ENCODE data around the gene NAPSA.

The NAPSA gene

DNA sequence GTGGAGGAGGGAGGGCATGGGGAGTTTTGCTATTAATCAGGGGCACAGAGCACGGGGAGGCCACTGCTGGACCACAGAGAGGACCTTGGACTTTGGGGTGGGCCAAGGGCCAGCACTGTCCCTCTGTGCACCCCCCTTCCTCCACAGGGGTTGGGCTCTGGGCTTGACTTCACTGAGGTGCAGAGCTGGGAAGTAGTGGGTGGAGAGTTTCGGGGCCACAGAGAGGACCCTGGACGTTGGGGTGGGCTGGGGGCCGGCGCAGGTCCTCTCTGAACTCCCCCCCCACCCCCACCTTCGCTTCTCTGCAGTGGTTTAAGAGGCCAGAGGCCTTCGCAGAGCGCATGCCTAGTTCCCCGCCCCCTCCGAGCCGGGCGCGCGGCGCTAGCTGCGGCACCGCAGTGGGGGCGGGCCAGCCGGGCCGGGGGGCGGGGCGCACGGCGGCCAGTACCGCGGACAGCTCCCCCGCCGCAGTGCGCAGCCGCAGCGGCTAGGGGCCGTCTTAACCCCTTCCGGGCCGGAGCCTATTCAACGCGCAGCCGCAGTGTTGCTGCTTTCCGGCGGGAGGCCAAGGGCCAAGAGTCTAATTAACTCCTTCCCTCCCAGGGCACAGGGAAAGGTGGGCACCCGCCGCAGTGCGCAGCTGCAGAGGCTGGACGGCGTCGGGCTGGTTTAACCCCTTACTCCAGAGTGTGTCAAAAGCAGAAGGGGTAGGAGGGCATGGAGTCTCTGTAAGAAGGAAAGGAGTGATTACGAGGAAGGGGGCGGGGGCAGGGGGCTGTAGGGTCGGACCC, 39.9 kb downstream of the NAPSA start:
- no peak overlapping the region for H3K4me3 ChIP-seq (ENCODE audit: insufficient read depth, low read depth, low read length, poor library complexity, severe bottlenecking)
- H3K9me3 ChIP-seq (ENCODE audit: control insufficient read depth, low read length) = no peaks in the 10 kb centered on the region
- no peak overlapping the region for H3K27ac ChIP-seq (ENCODE audit: insufficient read depth, low read length, poor library complexity, severe bottlenecking)
- no peaks in the 10 kb centered on the region for H3K36me3 ChIP-seq (ENCODE audit: control insufficient read depth, insufficient read depth, low read length)
- DNase-seq = peak; percentile 38 to 45 (median 44)
- peaks cover 20% of the 10 kb centered on the region for H3K4me1 ChIP-seq (ENCODE audit: control insufficient read depth, insufficient read depth, low read length, poor library complexity, severe bottlenecking)
- peaks cover 37% of the 10 kb centered on the region for H3K27me3 ChIP-seq (replicated peaks; ENCODE audit: control insufficient read depth, insufficient read depth, low read length, poor library complexity, severe bottlenecking)

DNA sequence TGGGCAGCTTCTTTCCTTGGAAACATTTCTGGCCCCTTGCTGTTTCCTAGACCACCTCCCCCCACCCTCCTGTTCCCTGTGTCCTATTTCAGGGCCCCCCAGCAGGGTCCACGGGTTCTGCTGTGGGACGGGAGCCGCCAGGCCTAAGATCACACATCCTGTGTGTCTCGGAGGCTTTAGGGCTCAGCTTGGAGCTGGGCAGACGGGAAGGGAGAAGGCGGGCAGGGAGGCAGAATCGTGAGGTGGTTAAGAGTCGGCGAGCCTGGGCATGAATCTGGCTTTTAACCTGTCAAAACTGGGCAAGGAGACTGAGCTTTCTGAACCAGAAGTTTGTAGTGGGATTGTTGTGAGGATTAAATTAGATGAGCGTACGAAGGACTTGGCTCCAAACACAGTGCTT, 41.1 kb downstream of the NAPSA start:
- no peaks in the 10 kb centered on the region for H3K9me3 ChIP-seq (ENCODE audit: control insufficient read depth, low read length)
- no peak for DNase-seq
- no peaks in the 10 kb centered on the region for H3K36me3 ChIP-seq (ENCODE audit: control insufficient read depth, insufficient read depth, low read length)
- H3K4me3 ChIP-seq (ENCODE audit: insufficient read depth, low read depth, low read length, poor library complexity, severe bottlenecking) = no peak overlapping the region
- peaks cover 11% of the 10 kb centered on the region for H3K4me1 ChIP-seq (ENCODE audit: control insufficient read depth, insufficient read depth, low read length, poor library complexity, severe bottlenecking)
- H3K27ac ChIP-seq (ENCODE audit: insufficient read depth, low read length, poor library complexity, severe bottlenecking) = no peak overlapping the region
- peaks cover 25% of the 10 kb centered on the region for H3K27me3 ChIP-seq (replicated peaks; ENCODE audit: control insufficient read depth, insufficient read depth, low read length, poor library complexity, severe bottlenecking)

DNA sequence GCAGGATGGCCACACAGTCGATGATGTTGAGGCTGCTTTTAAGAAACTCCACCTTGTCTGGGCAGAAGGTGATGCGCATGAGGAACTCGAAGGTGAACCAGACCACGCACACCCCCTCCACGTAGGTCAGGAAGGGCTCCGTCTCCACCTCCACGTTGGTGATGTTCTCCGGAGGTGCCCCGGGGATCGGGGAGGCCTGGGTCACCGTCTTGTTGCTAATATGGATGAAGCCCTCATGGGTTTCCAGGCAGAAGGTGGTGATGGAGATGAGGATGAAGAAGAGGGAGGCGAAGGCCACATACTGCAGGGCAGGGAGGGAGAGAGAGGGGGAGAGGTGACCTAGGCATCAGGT, 41.7 kb downstream of the NAPSA start:
- Histone ChIP-seq H3K9me3 (ENCODE audit: control insufficient read depth, low read length) (no peaks in the 10 kb centered on the region), H3K4me1 (ENCODE audit: control insufficient read depth, insufficient read depth, low read length, poor library complexity, severe bottlenecking) (peaks cover 11% of the 10 kb centered on the region), H3K27ac (ENCODE audit: insufficient read depth, low read length, poor library complexity, severe bottlenecking) (no peak overlapping the region), H3K27me3 (replicated peaks; ENCODE audit: control insufficient read depth, insufficient read depth, low read length, poor library complexity, severe bottlenecking) (peaks cover 22% of the 10 kb centered on the region), H3K36me3 (ENCODE audit: control insufficient read depth, insufficient read depth, low read length) (no peaks in the 10 kb centered on the region), H3K4me3 (ENCODE audit: insufficient read depth, low read depth, low read length, poor library complexity, severe bottlenecking) (no peak overlapping the region)
- no peak for DNase-seq

DNA sequence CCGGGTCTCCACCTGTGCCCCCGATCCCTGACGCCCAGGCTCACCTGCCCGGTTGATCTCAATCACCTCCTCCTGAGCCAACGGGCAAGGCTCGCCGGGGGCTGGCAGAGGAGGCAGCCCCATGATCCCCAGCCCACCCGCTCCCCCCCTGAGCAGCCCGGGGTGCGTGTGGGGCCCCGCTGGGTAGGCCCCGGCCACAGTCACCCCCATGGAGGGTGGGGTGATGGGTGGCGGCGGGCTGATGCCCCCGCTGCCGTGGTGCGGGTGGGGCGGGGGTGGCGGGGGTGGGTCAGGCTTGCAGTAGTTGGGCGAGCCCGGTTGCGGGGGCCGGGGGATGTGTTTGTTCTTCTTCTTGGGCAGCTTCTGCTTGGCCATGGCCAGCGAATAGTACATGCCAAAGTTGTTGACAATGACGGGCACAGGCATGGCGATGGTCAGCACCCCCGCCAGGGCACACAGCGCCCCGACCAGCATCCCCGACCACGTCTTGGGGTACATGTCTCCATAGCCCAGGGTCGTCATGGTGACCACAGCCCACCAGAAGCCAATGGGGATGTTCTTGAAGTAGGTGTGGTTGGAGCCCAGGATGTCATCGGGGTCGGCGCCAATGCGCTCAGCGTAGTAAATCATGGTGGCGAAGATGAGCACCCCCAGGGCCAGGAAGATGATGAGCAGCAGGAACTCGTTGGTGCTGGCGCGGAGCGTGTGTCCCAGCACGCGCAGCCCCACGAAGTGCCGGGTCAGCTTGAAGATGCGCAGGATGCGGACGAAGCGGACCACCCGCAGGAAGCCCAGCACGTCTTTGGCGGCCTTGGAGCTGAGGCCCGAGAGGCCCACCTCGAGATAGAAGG, 42.3 kb downstream of the NAPSA start:
- no peak overlapping the region for H3K27ac ChIP-seq (ENCODE audit: insufficient read depth, low read length, poor library complexity, severe bottlenecking)
- H3K4me3 ChIP-seq (ENCODE audit: insufficient read depth, low read depth, low read length, poor library complexity, severe bottlenecking) = no peak overlapping the region
- no peaks in the 10 kb centered on the region for H3K9me3 ChIP-seq (ENCODE audit: control insufficient read depth, low read length)
- H3K4me1 ChIP-seq (ENCODE audit: control insufficient read depth, insufficient read depth, low read length, poor library complexity, severe bottlenecking) = peaks cover 11% of the 10 kb centered on the region
- H3K27me3 ChIP-seq (replicated peaks; ENCODE audit: control insufficient read depth, insufficient read depth, low read length, poor library complexity, severe bottlenecking) = peaks cover 22% of the 10 kb centered on the region
- no peaks in the 10 kb centered on the region for H3K36me3 ChIP-seq (ENCODE audit: control insufficient read depth, insufficient read depth, low read length)
- DNase-seq = no peak

DNA sequence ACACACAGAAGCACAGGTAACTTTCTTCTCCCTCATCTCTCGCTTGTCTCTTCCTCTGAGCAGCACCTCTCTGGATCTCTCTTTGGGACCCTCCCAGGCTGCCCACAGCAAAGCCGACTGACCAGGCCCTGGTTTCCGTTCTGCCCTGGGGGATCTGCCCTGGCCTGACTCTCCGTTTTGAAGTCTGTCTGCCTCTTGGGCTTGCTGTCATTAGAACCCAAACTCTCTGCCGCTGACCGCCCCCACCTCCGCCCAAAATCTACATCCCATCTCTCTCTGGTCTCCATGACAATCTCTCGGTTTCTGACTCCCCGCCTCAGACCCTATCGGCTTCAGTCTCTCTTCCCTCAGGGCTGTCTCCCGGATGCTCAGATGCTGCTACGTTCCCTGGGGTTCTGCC, 43.2 kb downstream of the NAPSA start:
- Histone ChIP-seq H3K27me3 (replicated peaks; ENCODE audit: control insufficient read depth, insufficient read depth, low read length, poor library complexity, severe bottlenecking) (peaks cover 15% of the 10 kb centered on the region), H3K4me3 (ENCODE audit: insufficient read depth, low read depth, low read length, poor library complexity, severe bottlenecking) (no peak overlapping the region), H3K27ac (ENCODE audit: insufficient read depth, low read length, poor library complexity, severe bottlenecking) (no peak overlapping the region), H3K9me3 (ENCODE audit: control insufficient read depth, low read length) (no peaks in the 10 kb centered on the region), H3K36me3 (ENCODE audit: control insufficient read depth, insufficient read depth, low read length) (no peaks in the 10 kb centered on the region), H3K4me1 (ENCODE audit: control insufficient read depth, insufficient read depth, low read length, poor library complexity, severe bottlenecking) (peaks cover 11% of the 10 kb centered on the region)
- no peak for DNase-seq

DNA sequence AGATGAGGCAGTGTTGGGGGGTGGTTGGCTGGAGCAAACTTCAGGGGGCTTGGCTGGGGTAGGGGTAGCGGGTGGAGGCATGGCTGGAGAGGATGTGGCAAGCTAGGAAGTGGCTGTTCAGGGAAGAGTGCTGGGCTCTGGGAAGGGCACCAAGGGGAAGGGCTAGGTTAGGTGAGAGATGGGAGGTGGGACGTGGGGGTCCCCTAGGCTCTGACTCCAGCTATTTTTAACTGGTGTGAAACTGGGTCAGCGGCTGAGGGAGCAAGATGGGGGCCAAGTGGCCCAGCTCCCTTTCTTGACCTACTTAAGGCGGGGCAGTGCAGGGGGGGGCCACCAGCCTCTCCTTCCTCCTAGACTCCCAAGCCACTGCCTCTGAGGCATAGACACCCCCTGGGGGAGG, 43.6 kb downstream of the NAPSA start:
- H3K36me3 ChIP-seq (ENCODE audit: control insufficient read depth, insufficient read depth, low read length) = no peaks in the 10 kb centered on the region
- H3K4me1 ChIP-seq (ENCODE audit: control insufficient read depth, insufficient read depth, low read length, poor library complexity, severe bottlenecking) = peaks cover 11% of the 10 kb centered on the region
- H3K27ac ChIP-seq (ENCODE audit: insufficient read depth, low read length, poor library complexity, severe bottlenecking) = no peak overlapping the region
- peaks cover 11% of the 10 kb centered on the region for H3K27me3 ChIP-seq (replicated peaks; ENCODE audit: control insufficient read depth, insufficient read depth, low read length, poor library complexity, severe bottlenecking)
- DNase-seq = no peak
- H3K4me3 ChIP-seq (ENCODE audit: insufficient read depth, low read depth, low read length, poor library complexity, severe bottlenecking) = no peak overlapping the region
- no peaks in the 10 kb centered on the region for H3K9me3 ChIP-seq (ENCODE audit: control insufficient read depth, low read length)

DNA sequence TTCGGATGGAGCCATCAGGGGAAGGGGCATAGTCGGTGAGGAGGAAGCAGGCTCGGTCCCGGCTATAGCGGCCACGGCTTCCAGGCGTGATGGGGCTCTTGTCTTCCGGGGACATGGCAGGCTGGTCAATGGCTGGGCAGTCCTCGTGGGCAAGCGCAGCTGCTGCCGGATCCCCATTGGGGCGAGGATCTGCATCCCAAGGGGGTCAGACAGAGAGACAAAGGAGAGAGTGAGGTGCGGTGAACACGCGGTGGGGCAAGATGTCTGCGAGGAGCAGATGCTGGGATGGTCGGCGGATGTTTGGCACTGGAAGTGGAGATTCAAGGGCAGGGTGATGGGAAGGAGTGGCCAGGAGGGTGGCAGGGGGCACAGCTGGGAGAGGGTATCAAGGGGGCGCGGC, 44.8 kb downstream of the NAPSA start:
- H3K4me1 ChIP-seq (ENCODE audit: control insufficient read depth, insufficient read depth, low read length, poor library complexity, severe bottlenecking) = peaks cover 3% of the 10 kb centered on the region
- no peaks in the 10 kb centered on the region for H3K36me3 ChIP-seq (ENCODE audit: control insufficient read depth, insufficient read depth, low read length)
- peaks cover 10% of the 10 kb centered on the region for H3K27me3 ChIP-seq (replicated peaks; ENCODE audit: control insufficient read depth, insufficient read depth, low read length, poor library complexity, severe bottlenecking)
- H3K9me3 ChIP-seq (ENCODE audit: control insufficient read depth, low read length) = no peaks in the 10 kb centered on the region
- no peak overlapping the region for H3K27ac ChIP-seq (ENCODE audit: insufficient read depth, low read length, poor library complexity, severe bottlenecking)
- no peak overlapping the region for H3K4me3 ChIP-seq (ENCODE audit: insufficient read depth, low read depth, low read length, poor library complexity, severe bottlenecking)
- DNase-seq = no peak

DNA sequence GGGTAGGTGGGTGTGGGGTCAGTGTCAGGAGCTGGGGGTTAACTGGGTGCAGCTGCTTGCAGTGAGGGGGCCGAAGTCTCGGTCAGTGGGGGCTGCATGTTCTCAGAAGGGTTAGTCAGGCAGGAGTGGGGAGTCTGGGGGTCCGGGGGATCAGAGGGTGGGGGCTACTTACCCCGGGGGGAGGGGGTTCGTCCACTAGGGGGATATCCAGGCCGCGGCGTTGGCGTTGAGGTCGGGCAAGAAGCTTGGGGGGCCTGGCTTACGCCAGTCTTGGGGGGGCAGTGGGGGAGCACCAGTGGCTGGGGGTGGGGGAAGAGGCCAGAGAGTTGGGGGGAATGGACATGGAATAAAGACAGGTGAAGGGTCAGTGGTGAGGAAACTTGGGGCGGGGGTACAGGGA, 45.4 kb downstream of the NAPSA start:
- Histone ChIP-seq H3K4me3 (ENCODE audit: insufficient read depth, low read depth, low read length, poor library complexity, severe bottlenecking) (no peak overlapping the region), H3K27ac (ENCODE audit: insufficient read depth, low read length, poor library complexity, severe bottlenecking) (no peak overlapping the region), H3K4me1 (ENCODE audit: control insufficient read depth, insufficient read depth, low read length, poor library complexity, severe bottlenecking) (peaks cover 5% of the 10 kb centered on the region), H3K36me3 (ENCODE audit: control insufficient read depth, insufficient read depth, low read length) (no peaks in the 10 kb centered on the region), H3K27me3 (replicated peaks; ENCODE audit: control insufficient read depth, insufficient read depth, low read length, poor library complexity, severe bottlenecking) (peaks cover 13% of the 10 kb centered on the region), H3K9me3 (ENCODE audit: control insufficient read depth, low read length) (no peaks in the 10 kb centered on the region)
- DNase-seq = no peak

DNA sequence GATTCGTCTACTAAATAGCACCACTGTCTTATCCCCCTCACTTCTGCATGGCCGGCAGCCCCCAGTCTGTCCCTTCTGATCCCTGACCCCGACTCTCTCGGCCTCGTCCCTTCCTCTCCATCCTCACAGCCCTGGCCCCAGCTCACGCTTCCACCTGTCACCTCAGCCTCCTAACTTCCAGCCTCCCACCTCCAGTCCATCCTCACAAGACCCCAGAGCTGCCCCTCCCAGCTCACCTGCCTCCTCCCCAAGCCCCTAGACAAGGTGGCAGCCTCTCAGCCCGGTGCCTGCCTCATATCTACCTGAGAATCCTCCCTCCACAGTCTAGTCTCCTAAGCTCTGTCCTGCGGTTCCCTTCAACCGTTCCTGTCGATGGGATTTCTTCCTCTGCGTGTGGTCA, 46.3 kb downstream of the NAPSA start:
- no peaks in the 10 kb centered on the region for H3K36me3 ChIP-seq (ENCODE audit: control insufficient read depth, insufficient read depth, low read length)
- H3K9me3 ChIP-seq (ENCODE audit: control insufficient read depth, low read length) = no peaks in the 10 kb centered on the region
- H3K27ac ChIP-seq (ENCODE audit: insufficient read depth, low read length, poor library complexity, severe bottlenecking) = no peak overlapping the region
- DNase-seq = no peak
- peaks cover 22% of the 10 kb centered on the region for H3K27me3 ChIP-seq (replicated peaks; ENCODE audit: control insufficient read depth, insufficient read depth, low read length, poor library complexity, severe bottlenecking)
- peaks cover 5% of the 10 kb centered on the region for H3K4me1 ChIP-seq (ENCODE audit: control insufficient read depth, insufficient read depth, low read length, poor library complexity, severe bottlenecking)
- H3K4me3 ChIP-seq (ENCODE audit: insufficient read depth, low read depth, low read length, poor library complexity, severe bottlenecking) = no peak overlapping the region

DNA sequence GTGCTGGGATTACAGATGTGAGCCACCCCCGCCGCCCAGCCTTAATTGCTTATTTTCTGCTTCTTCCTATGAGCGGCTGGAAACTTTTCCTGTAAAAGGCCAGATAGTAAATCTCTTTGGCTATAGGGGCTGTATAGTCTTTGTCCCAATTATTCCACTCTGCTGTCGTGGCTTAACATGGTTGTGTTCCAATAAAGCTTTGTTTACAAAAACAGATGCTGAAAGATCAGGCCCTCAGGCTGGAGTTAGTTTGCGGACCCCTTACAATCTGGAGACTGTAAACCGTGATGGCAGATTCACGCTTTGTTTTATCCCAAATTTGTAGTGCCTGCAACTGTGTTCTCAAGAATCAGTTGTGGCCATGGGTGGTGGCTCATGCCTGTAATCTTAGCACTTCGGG, 47.0 kb downstream of the NAPSA start:
- no peaks in the 10 kb centered on the region for H3K36me3 ChIP-seq (ENCODE audit: control insufficient read depth, insufficient read depth, low read length)
- no peak overlapping the region for H3K27ac ChIP-seq (ENCODE audit: insufficient read depth, low read length, poor library complexity, severe bottlenecking)
- no peak overlapping the region for H3K4me3 ChIP-seq (ENCODE audit: insufficient read depth, low read depth, low read length, poor library complexity, severe bottlenecking)
- H3K27me3 ChIP-seq (replicated peaks; ENCODE audit: control insufficient read depth, insufficient read depth, low read length, poor library complexity, severe bottlenecking) = peaks cover 27% of the 10 kb centered on the region
- H3K4me1 ChIP-seq (ENCODE audit: control insufficient read depth, insufficient read depth, low read length, poor library complexity, severe bottlenecking) = peaks cover 5% of the 10 kb centered on the region
- no peak for DNase-seq
- no peaks in the 10 kb centered on the region for H3K9me3 ChIP-seq (ENCODE audit: control insufficient read depth, low read length)
